GM12864 (cell line): ENCODE results near the gene FAM241B.

Experiments used
- DNase-seq: peaks from one replicate; pipeline ENCODE4 v3.0.0-alpha.2; 2011; ENCODE audit warnings: low read depth
- H3K4me3 ChIP-seq: 2 replicates; pipeline ENCODE4 v1.5.1; 2011; ENCODE audit warnings: mild to moderate bottlenecking, low read depth, low read length, control low read depth
- CTCF ChIP-seq: IDR thresholded peaks from 2 replicates; pipeline ENCODE4 v1.5.1; 2011; ENCODE audit warnings: low read depth, mild to moderate bottlenecking, moderate library complexity, low read length, control low read depth, inconsistent platforms; ENCODE audit errors: missing control alignments

Gene FAM241B

GRCh38 chr10:69665474-69666320 lies 35.6 kb downstream of the FAM241B start:
- no peak for DNase-seq
- H3K4me3 ChIP-seq, result no peak overlapping the region
- TF ChIP-seq CTCF, result no peak

GRCh38 chr10:69666756-69667155 lies 36.7 kb downstream of the FAM241B start:
- DNase-seq, result no peak
- no peak overlapping the region for H3K4me3 ChIP-seq
- no peak for TF ChIP-seq CTCF

GRCh38 chr10:69668721-69669120 lies 38.7 kb downstream of the FAM241B start:
- no peak overlapping the region for H3K4me3 ChIP-seq
- TF ChIP-seq CTCF, result no peak
- no peak for DNase-seq

- no peak for DNase-seq
- TF ChIP-seq CTCF, result no peak
- H3K4me3 ChIP-seq, result no peak overlapping the region
Measured at GRCh38 chr10:69669409-69669808, 39.4 kb downstream of the FAM241B start.

- no peak for TF ChIP-seq CTCF
- DNase-seq, result no peak
- no peak overlapping the region for H3K4me3 ChIP-seq
Measured at GRCh38 chr10:69673521-69673920, 43.5 kb downstream of the FAM241B start.

GRCh38 chr10:69674786-69675185 lies 44.7 kb downstream of the FAM241B start:
- no peak for TF ChIP-seq CTCF
- DNase-seq, result no peak
- no peak overlapping the region for H3K4me3 ChIP-seq

GRCh38 chr10:69676301-69676700 lies 46.3 kb downstream of the FAM241B start:
- no peak for TF ChIP-seq CTCF
- no peak overlapping the region for H3K4me3 ChIP-seq
- DNase-seq, result no peak
